Mammary epithelial cell (primary cell): ENCODE measurements around the gene SCN1B.

Experiments used
- CTCF ChIP-seq, 2 donors: IDR thresholded peaks in 1 of 2; conservative IDR thresholded peaks in 1 of 2; 2 replicates each; pipeline ENCODE4 v1.5.1; 2011 to 2012; ENCODE audit warnings: inconsistent platforms in 2 of 2, low read length in 2 of 2, mild to moderate bottlenecking in 2 of 2, control low read depth in 1 of 2, low read depth in 1 of 2; ENCODE audit not compliant: insufficient read depth in 1 of 2; ENCODE audit errors: extremely low read depth in 1 of 2
- EZH2 ChIP-seq: IDR thresholded peaks from 2 replicates; pipeline ENCODE4 v1.6.1; 2012; ENCODE audit warnings: low read length, inconsistent platforms, borderline replicate concordance

GRCh38 chr19:35013041-35013819 is 17.0 kb upstream of the SCN1B start:
- TF ChIP-seq CTCF (conservative IDR thresholded peaks at IDR 0.05 in 1 of 2, IDR thresholded peaks at IDR 0.05 in 1 of 2; ENCODE audit: extremely low read depth in 1 of 2, insufficient read depth in 1 of 2, low read depth in 1 of 2, low read length in 2 of 2) (peak; percentile 80 to 92), EZH2 (no peak)
